ENCODE results near the gene PANK1.

GRCh38 chr10:89634637-89635036 is 10.4 kb downstream of the PANK1 start:
- TF ChIP-seq CTCF (IDR thresholded peaks at IDR 0.05 in 4 of 5, conservative IDR thresholded peaks at IDR 0.05 in 1 of 5) (no peak), POLR2A (IDR thresholded peaks at IDR 0.05) (no peak)

All from gastrocnemius medialis (tissue), 4 donors.